GM18499 (cell line): ENCODE measurements around the gene IQSEC1.

Experiments used
- ATAC-seq: cut with Tn5 transposase; IDR thresholded peaks from one replicate; pipeline ENCODE4 v1.9.1; 2021; ENCODE audit warnings: moderate number of reproducible peaks; ENCODE audit not compliant: insufficient read depth, unreplicated experiment

Gene IQSEC1

DNA sequence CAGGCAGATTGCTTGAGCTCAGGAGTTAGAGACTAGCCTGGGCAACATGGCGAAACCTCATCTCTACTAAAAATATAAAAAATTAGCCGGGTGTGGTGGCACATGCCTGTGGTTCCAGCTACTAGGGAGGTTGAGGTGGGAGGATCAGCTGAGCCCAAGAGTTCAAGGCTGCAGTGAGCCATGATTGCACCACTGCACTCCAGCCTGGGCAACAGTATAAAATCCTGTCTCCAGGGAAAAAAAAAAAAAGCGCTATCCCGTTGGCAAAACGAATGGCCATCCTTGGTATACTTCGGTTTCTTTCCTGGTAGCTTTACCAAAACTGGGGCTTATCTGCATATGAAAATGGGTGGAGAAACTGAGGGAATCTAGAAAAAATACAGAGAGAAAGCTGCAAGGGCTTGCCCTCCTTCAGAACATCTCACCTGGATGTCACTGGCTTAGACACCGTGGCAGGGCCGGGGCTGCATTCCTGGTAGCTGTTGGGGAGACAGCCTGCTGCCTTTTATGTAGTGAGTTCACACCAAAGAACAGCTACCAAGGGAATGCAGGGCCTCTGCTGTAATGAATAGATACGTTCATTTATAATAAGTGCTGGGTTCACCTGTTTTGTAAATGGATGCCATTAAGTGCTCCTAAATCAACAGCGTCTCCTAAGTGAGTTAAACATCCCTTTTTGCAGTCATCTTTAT, 96.0 kb downstream of the IQSEC1 start:
- ATAC-seq: no peak

GRCh38 chr3:12975748-12976522, 97.3 kb downstream of the IQSEC1 start:
- ATAC-seq: no peak

GRCh38 chr3:12974819-12975218, 98.4 kb downstream of the IQSEC1 start:
- ATAC-seq: no peak

DNA sequence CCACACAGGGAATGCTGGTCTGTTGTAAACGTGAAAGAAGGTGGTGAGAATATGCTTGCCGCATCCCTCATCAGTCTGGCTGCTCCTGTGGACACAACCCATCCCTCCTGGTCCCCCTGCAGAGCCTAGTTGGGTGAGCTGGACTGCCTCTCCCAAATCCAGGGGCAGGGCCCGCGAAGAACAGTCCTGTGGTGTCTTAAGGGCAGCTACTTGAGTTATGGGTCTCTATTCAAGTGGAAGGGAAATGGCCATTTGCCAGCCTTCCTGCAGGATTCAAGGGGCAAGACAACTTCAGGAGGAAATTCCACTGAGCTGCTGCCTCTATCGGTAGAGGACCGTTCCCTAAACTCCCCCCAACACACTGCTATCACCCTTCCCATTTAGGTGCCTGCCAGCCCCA, 98.9 kb downstream of the IQSEC1 start:
- no peak for ATAC-seq

DNA sequence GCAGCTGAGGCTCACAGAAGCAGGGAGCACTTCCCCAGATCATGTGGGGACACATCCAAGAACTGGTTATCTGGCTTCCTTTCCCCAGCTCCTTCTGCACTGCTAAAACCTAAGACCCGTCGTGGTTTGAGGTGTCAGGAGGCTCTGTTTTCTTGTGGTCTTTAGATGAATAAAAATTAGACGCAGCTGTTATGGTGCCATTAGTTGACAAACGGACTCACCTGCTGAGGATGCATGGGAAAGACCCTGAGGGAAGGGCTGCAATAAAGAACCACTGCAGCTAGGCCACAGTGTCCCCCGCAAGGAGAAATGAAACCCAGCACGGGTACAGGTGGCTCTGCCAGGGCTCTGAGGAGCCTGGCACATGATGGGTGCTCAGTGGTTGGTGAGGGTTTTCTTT, 99.4 kb downstream of the IQSEC1 start:
- no peak for ATAC-seq

GRCh38 chr3:12972781-12973702, 100.2 kb downstream of the IQSEC1 start:
- ATAC-seq: no peak

- ATAC-seq: no peak
Observed at GRCh38 chr3:12972043-12972442, 101.2 kb downstream of the IQSEC1 start.

GRCh38 chr3:12970684-12971083, 102.5 kb downstream of the IQSEC1 start:
- ATAC-seq: no peak

GRCh38 chr3:12969486-12969885, 103.7 kb downstream of the IQSEC1 start:
- no peak for ATAC-seq

GRCh38 chr3:12968541-12968940, 104.7 kb downstream of the IQSEC1 start:
- ATAC-seq: no peak

DNA sequence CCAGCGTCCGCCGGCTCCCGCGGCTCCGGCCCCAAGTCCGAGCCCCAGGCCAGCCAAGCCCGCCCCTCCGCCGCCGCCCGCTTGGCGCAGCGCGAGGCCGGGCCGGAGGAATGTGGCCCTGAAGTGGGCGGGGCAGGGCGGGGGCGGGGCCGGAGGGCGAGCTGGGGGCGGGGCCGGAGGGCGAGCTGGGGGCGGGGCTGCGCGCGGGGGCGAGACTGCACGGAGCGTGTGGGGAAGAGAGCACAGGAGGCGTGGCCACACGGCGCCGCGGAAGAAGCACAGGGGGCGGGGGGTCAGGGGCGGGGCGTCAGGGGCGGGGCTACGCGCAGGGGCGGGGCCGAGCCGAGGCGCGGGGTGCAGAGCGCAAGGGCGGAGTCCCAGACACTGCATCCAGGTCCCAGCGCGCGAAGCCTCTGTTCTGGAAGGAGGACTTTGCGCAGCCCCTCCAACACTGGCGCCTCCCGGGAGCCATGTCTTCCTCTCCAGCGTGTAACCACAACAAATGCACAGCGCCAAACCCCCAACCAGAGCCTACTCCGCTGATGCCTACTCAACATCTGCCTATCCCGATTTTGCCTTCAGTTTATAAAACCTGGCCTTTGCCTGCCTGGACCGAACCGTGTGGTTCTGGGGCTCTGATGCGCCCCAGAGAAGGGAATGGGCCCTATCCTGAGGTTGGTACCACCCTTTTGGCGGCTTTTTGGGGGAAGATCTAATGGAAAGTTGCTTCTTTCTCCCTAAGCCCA, 105.5 kb downstream of the IQSEC1 start:
- ATAC-seq: no peak

DNA sequence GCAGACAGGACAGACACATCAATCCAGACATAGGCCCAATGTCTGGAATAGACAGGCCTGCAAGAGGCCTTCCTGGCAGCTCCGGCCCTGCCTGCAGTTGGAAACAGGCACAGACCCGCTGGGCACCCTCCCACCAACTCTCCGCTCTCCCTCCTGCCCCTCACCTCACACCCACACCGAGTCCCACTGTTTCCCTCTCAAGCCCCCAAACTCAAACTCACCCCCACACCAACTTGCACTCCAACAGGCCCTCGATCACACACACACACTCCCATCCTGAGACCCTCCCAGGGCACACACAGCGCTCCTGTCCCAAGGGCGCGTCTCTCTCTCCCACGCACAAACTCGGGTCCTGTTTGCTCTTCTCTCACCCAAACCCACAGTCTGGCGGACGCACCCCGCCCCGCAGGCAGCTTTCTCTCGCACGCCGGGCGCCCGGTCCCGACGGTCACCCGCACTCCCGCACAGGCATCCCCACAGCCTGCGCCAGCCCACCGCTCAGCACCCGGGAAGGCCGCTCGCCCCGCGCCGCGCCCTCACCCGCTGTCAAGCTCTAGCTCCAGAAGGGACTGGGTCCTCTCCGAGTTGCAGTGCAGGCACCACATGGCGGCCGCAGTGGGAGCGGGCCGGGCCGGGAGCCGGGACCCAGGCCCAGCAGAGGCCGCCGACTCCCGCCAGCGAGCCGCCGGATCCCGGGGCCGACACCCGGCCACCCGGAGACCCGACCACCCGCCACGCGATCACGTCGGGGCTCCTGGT, 106.2 kb downstream of the IQSEC1 start:
- ATAC-seq: no peak

DNA sequence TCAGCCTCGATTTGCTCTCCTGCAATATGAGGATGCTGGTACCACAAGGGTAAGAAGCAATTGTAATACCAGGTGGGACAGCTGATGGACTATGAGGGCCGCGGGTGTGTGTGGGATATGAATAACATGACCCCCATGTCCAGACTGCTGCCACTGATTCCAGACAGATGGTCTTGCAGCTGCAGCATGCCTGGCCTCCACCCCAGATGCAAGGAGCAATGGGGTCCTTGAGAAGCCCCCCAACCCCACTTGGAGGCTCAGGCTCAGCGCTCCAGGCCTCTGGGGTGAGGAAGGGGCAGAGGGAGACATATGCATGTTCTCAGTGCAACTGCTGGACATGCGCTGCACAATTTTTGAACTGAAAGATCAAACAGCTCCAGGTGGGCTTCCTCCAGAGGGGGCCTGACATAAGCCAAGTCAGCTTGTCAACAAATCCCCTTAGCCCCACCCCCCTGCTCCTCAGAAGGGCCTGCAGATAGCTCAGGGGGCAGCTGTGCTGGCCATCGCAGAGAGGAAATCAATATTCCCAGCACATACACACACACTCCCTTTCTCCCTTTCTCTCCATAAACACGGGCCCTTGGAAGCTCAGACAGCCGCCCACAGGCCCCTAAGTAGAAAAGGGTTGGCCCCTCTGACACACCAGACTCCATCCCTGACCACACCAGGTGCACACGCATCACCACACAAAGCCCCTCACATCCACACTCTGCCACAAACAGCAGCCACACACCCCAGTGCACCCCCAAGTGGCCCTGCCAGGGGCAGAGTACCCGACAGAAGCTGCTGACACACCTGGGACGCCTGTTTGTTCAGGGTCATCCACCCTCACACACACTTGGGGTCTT, 107.0 kb downstream of the IQSEC1 start:
- ATAC-seq: no peak

DNA sequence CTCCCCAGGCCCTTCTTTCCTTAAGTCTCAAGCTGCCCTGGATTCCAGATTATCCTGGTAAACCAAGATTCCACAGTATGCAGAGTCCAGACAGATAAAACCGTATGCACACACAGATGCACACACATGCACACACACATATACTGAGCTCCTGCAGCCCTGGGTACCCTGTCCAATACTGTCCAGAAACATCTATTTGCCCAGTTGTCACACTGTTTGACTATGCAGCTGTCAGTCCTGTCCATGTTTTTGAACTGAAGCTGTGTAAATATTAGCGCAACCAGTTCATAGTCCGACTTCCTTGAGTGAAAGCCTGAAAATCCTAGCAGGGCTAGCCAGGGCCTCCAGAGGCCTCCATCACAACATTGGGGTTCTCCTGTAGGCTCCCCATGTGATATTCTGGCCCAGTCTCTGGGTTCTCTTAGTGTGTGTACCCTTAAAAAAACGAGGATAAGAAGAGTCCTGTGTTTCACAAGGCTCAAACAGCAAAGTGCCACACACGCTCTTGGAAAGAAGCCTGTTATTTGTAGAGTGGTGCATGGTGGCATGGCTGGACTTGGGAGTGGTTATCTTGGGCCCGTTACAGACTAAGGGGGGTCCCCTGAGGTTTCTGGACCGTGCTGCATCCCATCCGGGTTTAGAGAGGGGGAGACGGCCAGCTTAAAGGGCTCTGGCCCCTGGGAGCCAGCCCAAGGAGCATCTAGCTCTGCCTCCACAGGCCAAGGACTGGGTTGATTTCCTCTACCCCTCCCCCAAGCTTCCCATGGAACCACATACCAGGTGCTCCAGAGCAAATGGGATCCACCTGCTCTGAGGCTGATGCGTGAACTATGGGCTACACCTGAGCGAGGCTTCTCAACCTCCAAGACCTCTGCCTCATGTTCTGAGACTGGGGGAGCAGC, 108.3 kb downstream of the IQSEC1 start:
- no peak for ATAC-seq

DNA sequence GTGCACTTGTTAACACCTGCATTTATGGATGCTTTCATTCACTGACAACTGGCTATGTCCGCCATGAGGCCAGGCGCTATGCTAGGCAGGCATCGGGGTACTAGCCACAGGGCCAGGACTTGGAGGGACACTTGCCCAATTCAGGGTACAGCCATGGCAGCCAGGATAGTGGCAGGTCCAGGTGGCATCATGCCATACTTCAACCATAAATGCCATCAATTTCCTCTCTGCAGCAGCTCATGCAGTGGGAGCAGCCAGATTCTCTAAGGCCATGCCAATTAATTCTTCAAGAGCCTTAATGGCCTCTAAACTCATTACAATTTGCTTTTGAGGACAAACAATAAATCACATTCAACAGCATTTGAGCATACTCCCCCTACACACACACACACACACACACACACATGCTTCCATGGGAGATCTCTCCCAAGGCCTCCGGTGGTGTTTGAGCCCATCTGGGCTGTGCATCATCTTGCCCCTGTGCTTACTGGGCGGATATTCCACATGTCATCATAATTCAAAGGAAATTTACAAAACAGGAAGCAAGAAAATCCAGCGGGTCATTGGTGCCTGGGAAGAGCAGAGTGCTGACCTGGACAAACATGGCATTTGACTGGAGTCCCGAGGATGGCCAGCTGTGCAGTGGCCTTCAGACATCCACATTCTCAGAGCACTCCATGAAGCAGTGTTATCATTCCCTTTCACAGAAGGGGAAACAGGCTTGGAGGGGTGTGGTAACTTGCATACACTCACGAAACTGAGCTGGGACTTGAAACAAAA, 109.1 kb downstream of the IQSEC1 start:
- ATAC-seq: no peak

GRCh38 chr3:12963231-12963896, 109.9 kb downstream of the IQSEC1 start:
- no peak for ATAC-seq
